Stimulated activated CD4-positive, alpha-beta T cell treated with anti-CD3 and anti-CD28 coated beads, Interleukin-4, amount 100 ng/mL, for 4 hours (primary cell): Measurements from ENCODE around the gene ZNF655.

ENCODE experiments used
- DNase-seq, 2 experiments: peaks; one replicate each; pipeline ENCODE4 v3.0.0-alpha.2; 2020

The ZNF655 gene

GRCh38 chr7:99615989-99616358, 57.5 kb downstream of the ZNF655 start:
- DNase-seq, result no peak

DNA sequence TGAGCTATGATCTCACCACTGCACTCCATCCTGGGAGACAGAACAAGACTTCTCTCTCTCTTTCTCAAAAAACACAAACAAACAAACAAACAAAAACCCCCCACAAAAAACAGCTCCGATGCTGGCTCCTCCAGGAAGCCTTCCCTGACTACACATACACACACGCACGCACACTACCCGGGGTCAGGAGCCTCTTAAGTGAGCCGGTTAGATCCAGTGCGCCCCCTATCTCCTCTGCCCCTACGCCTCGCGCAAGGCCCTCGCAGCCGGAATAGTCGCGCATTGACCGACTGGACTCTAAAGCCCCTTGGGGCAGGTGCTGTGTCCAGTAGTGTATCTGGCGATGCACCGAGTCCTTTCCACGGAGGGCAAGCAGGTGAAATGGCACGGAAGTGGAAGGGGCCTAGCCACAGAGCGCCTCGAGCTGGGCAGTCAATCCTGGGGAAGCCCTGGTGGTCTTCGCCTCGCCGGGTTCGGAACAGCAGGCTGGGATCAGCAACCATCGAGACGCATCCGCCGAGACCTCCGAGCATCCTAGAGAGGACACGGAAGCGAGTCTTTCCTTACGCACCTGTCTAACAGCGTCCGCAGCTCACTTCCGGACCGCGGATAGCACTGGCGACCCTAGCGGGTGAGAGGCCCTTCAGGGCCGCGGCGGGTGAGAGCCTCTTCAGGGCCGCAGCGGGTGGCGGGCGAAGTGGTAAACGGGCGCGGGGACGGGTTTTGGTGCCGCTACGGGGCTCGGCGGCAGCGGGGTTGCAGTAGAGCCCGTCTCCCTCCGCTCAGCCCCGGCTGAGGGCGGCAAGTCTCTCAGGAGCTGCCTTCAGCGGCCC, 58.1 kb downstream of the ZNF655 start, which contains the start of gene ZSCAN25:
ZSCAN25 (plus strand) TSS at position 588 of the 833 bp plus-strand sequence. CDS start 2,661 bp downstream, outside the sequence.
- DNase-seq, result peak; percentile 78 to 83

GRCh38 chr7:99617192-99617781, 58.8 kb downstream of the ZNF655 start:
- DNase-seq, result no peak

DNA sequence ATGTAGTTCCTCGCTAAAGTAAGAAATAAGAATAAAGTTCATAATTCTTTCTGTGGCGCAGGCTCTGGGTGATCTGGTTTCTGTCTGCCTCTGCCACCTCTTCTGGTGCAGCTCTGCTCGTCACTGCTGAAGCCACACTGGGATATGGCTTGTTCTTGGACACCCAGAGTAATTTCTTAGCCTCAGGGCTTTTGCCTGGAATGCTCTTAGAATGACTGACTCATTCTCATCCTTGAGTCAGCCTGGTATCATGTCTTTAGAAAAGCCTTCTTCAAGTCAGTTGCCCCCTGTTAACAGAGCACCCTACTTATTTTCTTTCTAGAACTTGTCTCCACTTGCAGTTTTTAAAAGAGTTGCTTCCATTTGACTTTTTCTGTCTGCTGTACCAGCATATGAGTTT, 60.3 kb downstream of the ZNF655 start:
- DNase-seq, result no peak

DNA sequence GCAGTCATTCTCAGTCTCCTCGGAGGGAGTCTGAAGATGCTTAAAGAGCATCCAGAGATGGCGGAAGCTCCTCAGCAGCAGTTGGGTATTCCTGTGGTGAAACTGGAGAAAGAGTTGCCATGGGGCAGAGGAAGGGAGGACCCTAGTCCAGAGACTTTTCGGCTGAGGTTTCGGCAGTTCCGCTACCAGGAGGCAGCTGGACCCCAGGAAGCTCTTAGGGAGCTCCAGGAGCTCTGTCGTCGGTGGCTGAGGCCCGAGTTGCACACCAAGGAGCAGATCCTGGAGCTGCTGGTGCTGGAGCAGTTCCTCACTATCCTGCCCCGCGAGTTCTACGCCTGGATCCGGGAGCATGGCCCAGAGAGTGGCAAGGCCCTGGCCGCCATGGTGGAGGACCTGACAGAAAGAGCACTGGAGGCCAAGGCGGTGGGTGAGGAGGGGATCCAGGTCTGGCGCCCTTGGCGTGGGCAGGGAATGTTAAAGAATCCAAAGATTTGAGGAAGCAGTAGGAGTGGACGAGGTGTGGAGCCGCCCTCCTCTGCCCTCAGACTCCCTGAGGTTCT, 61.2 kb downstream of the ZNF655 start:
- DNase-seq, result no peak

- no peak for DNase-seq
These were observed 62.8 kb downstream of the ZNF655 start for GRCh38 chr7:99621271-99621670.

DNA sequence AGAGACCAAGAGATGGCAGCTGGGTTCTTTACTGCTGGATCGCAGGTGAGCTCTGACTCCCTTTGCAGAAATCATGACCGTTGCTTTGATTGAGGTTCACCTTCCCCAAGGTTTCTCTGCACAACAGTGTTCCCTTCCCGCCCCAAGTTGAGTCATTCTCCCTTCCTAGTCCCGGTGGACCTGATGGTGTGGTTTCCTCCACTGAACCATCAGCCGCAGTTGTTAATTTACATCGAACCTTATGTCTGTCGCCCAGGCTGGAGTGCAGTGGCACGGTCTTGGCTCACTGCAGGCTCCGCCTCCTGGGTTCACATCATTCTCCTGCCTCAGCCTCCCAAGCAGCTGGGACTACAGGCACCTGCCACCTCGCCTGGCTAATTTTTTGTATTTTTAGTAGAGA, 64.2 kb downstream of the ZNF655 start:
- DNase-seq, result no peak

DNA sequence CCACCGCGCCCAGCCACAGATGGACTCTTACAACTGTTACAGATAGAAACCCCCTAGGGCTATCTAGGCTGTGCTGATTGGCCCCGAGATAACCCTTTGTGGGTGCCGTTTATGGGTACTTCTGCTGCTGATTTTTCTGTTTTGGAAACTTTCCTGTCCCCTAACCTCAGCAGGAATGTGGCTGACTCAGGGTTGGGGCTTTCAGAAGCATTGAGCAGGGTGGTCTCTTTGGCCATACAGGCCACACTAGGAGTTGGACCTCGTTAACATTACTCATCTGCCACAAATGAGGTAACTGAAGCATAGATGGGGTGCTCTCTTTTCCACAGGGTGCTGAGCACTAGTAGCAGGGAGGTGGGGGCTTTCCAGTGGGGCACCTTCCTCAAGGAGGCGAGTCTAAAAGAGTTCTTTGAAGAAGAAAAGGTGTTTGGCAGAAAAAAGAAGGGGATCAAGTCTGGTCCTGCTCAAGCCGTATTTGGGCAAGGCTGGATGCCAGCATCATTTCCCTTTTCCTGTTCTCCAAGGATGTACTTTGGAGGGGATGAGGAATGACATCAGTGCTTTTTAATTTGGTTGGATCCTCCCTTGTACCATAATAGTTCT, 64.8 kb downstream of the ZNF655 start:
- DNase-seq, result no peak

GRCh38 chr7:99623702-99624447, 65.4 kb downstream of the ZNF655 start:
- DNase-seq, result peak in 1 of 2 experiments; percentile 29

DNA sequence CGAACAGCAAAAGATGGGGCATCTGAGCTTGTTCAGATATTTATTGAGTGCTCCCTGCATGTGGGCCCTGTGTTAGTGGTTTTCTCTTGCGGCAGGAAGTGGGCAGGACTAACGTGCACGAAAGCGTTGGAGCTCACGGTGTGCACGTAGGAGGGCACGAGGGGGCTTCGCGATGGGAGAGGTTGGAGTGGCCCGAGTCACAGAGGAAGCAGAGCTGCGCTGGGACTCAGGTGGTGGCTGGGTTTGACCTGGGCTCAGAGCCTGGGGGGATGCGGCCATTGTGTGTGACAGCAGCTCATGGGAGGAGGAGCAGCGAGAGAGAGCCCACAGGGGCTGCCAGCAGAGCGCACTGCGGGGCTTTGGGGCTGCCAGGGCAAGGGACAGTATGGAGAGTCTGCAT, 66.0 kb downstream of the ZNF655 start:
- DNase-seq, result peak; percentile 43 to 66

DNA sequence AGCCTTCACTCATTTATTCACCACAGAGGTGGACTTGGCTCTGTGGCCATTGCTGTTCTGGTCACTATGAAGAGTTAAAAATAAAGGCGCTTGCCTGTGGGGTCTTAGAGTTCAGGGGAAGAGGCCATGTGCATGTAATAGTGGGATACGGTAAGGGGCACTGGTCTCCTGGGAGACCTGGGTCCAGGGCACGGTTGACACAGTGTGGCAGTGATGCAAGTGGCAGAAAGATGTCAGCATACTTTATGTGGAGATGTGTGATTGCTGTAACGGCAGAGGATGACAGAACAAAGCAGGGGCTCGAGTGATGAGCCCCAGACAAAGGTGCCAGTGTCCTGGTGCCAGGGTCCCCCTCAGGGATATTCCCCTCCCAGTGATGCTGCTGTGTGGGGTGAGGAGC, 66.9 kb downstream of the ZNF655 start:
- no peak for DNase-seq

DNA sequence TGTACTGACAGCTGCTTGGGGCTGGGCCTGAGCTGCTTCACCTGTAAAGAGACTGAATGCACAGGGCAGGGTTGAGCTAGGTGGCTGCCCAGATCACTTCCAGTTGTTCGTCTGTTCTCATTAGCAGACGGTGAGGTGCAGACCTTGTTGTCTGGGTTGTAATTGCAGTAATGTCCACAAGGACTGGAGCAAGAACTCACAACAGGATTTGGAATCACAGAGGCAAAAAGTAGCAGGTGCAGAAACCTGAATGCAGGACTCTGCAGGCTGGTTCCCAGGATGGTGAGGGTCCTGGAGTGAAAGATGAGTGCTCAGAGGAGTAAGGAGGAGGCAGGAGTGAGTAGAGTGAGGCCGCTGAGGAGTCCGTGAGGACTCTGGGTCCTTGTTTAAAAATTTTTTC, 67.5 kb downstream of the ZNF655 start:
- DNase-seq, result no peak
